B cell (primary cell): ENCODE measurements around the gene DNAJC4. TPM values are rescaled to one million over a fixed set of nuclear protein-coding genes. Genes with fewer than 3 reads are reported as not detected.

Experiments used
- ATAC-seq: fragments of 200-7000 bp; cut with Tn5 transposase; one replicate; pipeline ENCODE4 v1.10.0; 2021; ENCODE audit warnings: low read depth, mild to moderate bottlenecking, moderate number of reproducible peaks, moderate library complexity
- CTCF ChIA-PET: fragments of 350-600 bp; sonication (Branson Sonifier 250); formaldehyde crosslinking; loops from one replicate; lab custom pipeline; 2021; ENCODE audit warnings: antibody characterized with exemption, inconsistent platforms; lab: Charles Lee
- POLR2A ChIA-PET: fragments of 350-600 bp; sonication (Branson Sonifier 250); formaldehyde crosslinking; loops from one replicate; lab custom pipeline; 2021; ENCODE audit warnings: antibody characterized with exemption; lab: Charles Lee
- DNase-seq: peaks from one replicate; pipeline ENCODE4 v3.0.0; 2013
- H2AFZ ChIP-seq: 2 replicates; pipeline ENCODE4 v1.6.1; 2012; ENCODE audit warnings: mild to moderate bottlenecking, low read depth, low read length; ENCODE audit not compliant: insufficient read depth, poor library complexity, severe bottlenecking
- H3K27ac ChIP-seq, 2 donors: 1 replicate in 1 of 2; 2 replicates in 1 of 2; pipeline ENCODE4 v1.5.1; 2012 to 2013; ENCODE audit warnings: low read length in 2 of 2, mild to moderate bottlenecking in 2 of 2, moderate library complexity in 1 of 2
- H3K27me3 ChIP-seq, 4 experiments: fragments of 200-600 bp in 1 of 4; sonication (generic) in 1 of 4; replicated peaks in 1 of 4; 1 replicate in 2 of 4; 2 replicates in 2 of 4; pipeline versions ENCODE4 v1.6.1 to v1.7.0; 2013 to 2016; ENCODE audit warnings: low read length in 3 of 4, mild to moderate bottlenecking in 2 of 4, mixed read lengths in 1 of 4, moderate library complexity in 1 of 4; ENCODE audit not compliant: insufficient read depth in 4 of 4, control insufficient read depth in 3 of 4; ENCODE audit errors: control extremely low read depth in 1 of 4
- H3K36me3 ChIP-seq, 2 experiments: replicated peaks in 1 of 2; 1 replicate in 1 of 2; 2 replicates in 1 of 2; pipeline versions ENCODE4 v1.6.1 to v1.7.1; 2013; ENCODE audit warnings: low read length in 1 of 2; ENCODE audit not compliant: insufficient read depth in 2 of 2, control insufficient read depth in 1 of 2; ENCODE audit errors: control extremely low read depth in 1 of 2, extremely low read depth in 1 of 2
- H3K4me1 ChIP-seq, 2 donors: fragments of 200-600 bp in 1 of 2; sonication (generic) in 1 of 2; 1 replicate in 1 of 2; 2 replicates in 1 of 2; pipeline versions ENCODE4 v1.5.1 to v1.6.1; 2013 to 2017; ENCODE audit warnings: low read length in 2 of 2; ENCODE audit not compliant: control insufficient read depth in 2 of 2, insufficient read depth in 2 of 2
- H3K4me2 ChIP-seq: replicated peaks from 2 replicates; pipeline ENCODE3; 2012; ENCODE audit warnings: mild to moderate bottlenecking, low read depth, low read length; ENCODE audit not compliant: poor library complexity, severe bottlenecking
- H3K4me3 ChIP-seq, 5 experiments: fragments of 200-600 bp in 1 of 5; sonication (generic) in 1 of 5; 1 replicate in 3 of 5; 2 replicates in 2 of 5; pipeline versions ENCODE4 v1.5.1 to v1.7.0; 2011 to 2016; ENCODE audit warnings: low read length in 4 of 5, mild to moderate bottlenecking in 4 of 5, low read depth in 2 of 5, control low read depth in 1 of 5, moderate library complexity in 1 of 5; ENCODE audit not compliant: insufficient read depth in 1 of 5; ENCODE audit errors: control extremely low read depth in 1 of 5, extremely low read depth in 1 of 5
- H3K79me2 ChIP-seq: fragments of 200-600 bp; sonication (generic); one replicate; pipeline ENCODE4 v1.6.0; 2016; ENCODE audit warnings: low read length; ENCODE audit not compliant: control insufficient read depth, insufficient read depth
- H3K9ac ChIP-seq: fragments of 200-600 bp; sonication (generic); 2 replicates; pipeline ENCODE4 v1.6.1; 2017; ENCODE audit warnings: mild to moderate bottlenecking, low read length, moderate library complexity
- H3K9me3 ChIP-seq, 3 donors: one replicate each; pipeline versions ENCODE4 v1.6.1 to v1.7.1; 2013; ENCODE audit warnings: low read length in 2 of 3; ENCODE audit not compliant: control insufficient read depth in 2 of 3, insufficient read depth in 1 of 3; ENCODE audit errors: control extremely low read depth in 1 of 3
- H4K20me1 ChIP-seq: 2 replicates; pipeline ENCODE4 v1.6.0; 2012; ENCODE audit warnings: mild to moderate bottlenecking, low read length; ENCODE audit not compliant: insufficient read depth, control insufficient read depth, poor library complexity, severe bottlenecking
- H3K27ac Mint-ChIP-seq: one replicate; pipeline ENCODE4 v1.8.0; 2021; ENCODE audit warnings: mixed read lengths
- H3K27me3 Mint-ChIP-seq: one replicate; pipeline ENCODE4 v1.8.0; 2021; ENCODE audit warnings: mixed read lengths
- H3K4me1 Mint-ChIP-seq: one replicate; pipeline ENCODE4 v1.8.0; 2021; ENCODE audit warnings: mixed read lengths
- H3K4me3 Mint-ChIP-seq: one replicate; pipeline ENCODE4 v1.8.0; 2021; ENCODE audit warnings: mixed read lengths
- H3K9me3 Mint-ChIP-seq: one replicate; pipeline ENCODE4 v1.8.0; 2022; ENCODE audit warnings: mixed read lengths; ENCODE audit not compliant: insufficient read depth
- CTCF ChIP-seq: fragments of 200-600 bp; IDR thresholded peaks from one replicate; pipeline ENCODE4 v1.8.0; 2022; ENCODE audit warnings: antibody characterized with exemption, mild to moderate bottlenecking
- EZH2 ChIP-seq: IDR thresholded peaks from 2 replicates; pipeline ENCODE4 v1.6.1; 2012; ENCODE audit warnings: borderline replicate concordance, low read depth, mild to moderate bottlenecking, moderate library complexity, low read length; ENCODE audit not compliant: insufficient read depth, poor library complexity, severe bottlenecking
- WGBS: methylation state at CpG from one replicate; pipeline ENCODE4 v1.1.5; 2013; ENCODE audit warnings: missing lambda C conversion rate; ENCODE audit not compliant: insufficient coverage; 5-methylcytosine and 5-hydroxymethylcytosine counted together
- intact Hi-C: fragments of 100-400 bp; cut with micrococcal nuclease; formaldehyde crosslinking; loops from one replicate; pipeline ENCODE4 v1.10.0; 2022
- polyA plus RNA-seq: library from polyadenylated mRNA; depleted of rRNA; stranded (reverse); fragments of >200 nt; gene quantifications from 2 replicates; pipeline ENCODE4 v1.2.3, GENCODE V29; 2012
- total RNA-seq, 2 donors: library from RNA; stranded (reverse); fragments of 120-200 nt in 1 of 2; gene quantifications; 1 replicate in 1 of 2; 2 replicates in 1 of 2; pipeline versions ENCODE4 v1.2.3 to v1.2.4, GENCODE V29; 2013 to 2022

Gene DNAJC4
- total and polyA plus RNA-seq, 2 donors (not counting 1 experiment from before 2014, with no cell fraction given) = 74.4 to 105 TPM

GRCh38 chr11:64241491-64242374, 11.4 kb downstream of the DNAJC4 start:
- Mint-ChIP-seq H3K27me3 (no peaks in the 10 kb centered on the region), H3K9me3 (no peaks in the 10 kb centered on the region), H3K4me1 (peaks cover 65% of the 10 kb centered on the region), H3K27ac (peak overlapping the region; percentile 97), H3K4me3 (peak overlapping the region; percentile 91)
- Histone ChIP-seq H3K4me1 (peaks cover 28 to 64% of the 10 kb centered on the region in 2 donors), H4K20me1 (peaks cover 7% of the 10 kb centered on the region), H3K36me3 (peaks cover 0 to 32% of the 10 kb centered on the region in 2 experiments), H3K4me2 (peak overlapping the region; percentile 99), H3K4me3 (peak overlapping the region in 4 of 5 experiments; percentile 76 to 91 (median 83)), H3K9me3 (no peaks in the 10 kb centered on the region), H3K27me3 (no peaks in the 10 kb centered on the region), H2AFZ (peak overlapping the region; percentile 73), H3K79me2 (peaks cover 9% of the 10 kb centered on the region), H3K9ac (peak overlapping the region; percentile 81), H3K27ac (peak overlapping the region; percentile 98)
- intact Hi-C loops = loop anchor here (1.0 to 2.0 kb wide), 6 partner anchors 11 to 64 kb away; partner anchors contain the start of genes BAD, DNAJC4, ESRRA and FERMT3
- ATAC-seq = no peak
- POLR2A ChIA-PET = interaction anchor here (0.8 to 1.4 kb wide), 14 partner anchors 8 to 76 kb away, joined by 3 to 11 read pairs (median 5); partner anchors contain the start of genes DNAJC4, ESRRA, GPR137 and NUDT22
- no peak for DNase-seq
- CTCF ChIA-PET = interaction anchor here (1.0 to 1.9 kb wide), 8 partner anchors 9 to 76 kb away, joined by 3 to 16 read pairs (median 6); partner anchors contain the start of genes ESRRA, FERMT3, NUDT22 and PRDX5
- TF ChIP-seq CTCF (no peak), EZH2 (no peak)
- WGBS = under 1% methylated on average over 60 of the region's 63 CpGs
